ENCODE measurements around the gene ARHGEF28.

- TF ChIP-seq POLR2A (IDR thresholded peaks at IDR 0.05; ENCODE audit: low read depth, low read length) (no peak), POLR2AphosphoS5 (IDR thresholded peaks at IDR 0.05; ENCODE audit: low read depth, low read length) (no peak), TAF1 (IDR thresholded peaks at IDR 0.05; ENCODE audit: borderline replicate concordance, low read depth, low read length) (no peak)
These were observed 37.3 kb downstream of the ARHGEF28 start for GRCh38 chr5:73663161-73663859.
